Adrenal gland (tissue), 12 donors: ENCODE measurements around the gene OR8B12. TPM values are rescaled to one million over a fixed set of nuclear protein-coding genes. Genes with fewer than 3 reads are reported as not detected.

ENCODE experiments used
- DNase-seq, 7 donors: peaks; one replicate each; pipeline ENCODE4 v3.0.0-alpha.2; 2019 to 2020
- H3K27ac ChIP-seq, 5 donors: fragments of 200-600 bp; sonication (generic) in 4 of 5; 1 replicate in 3 of 5; 2 replicates in 2 of 5; pipeline versions ENCODE4 v1.5.1 to v1.8.0; 2016 to 2020; ENCODE audit warnings: mild to moderate bottlenecking in 1 of 5
- H3K27me3 ChIP-seq: fragments of 200-600 bp; 2 replicates; pipeline ENCODE4 v1.8.0; 2021
- H3K36me3 ChIP-seq, 2 donors: fragments of 200-600 bp; replicated peaks in 1 of 2; 1 replicate in 1 of 2; 2 replicates in 1 of 2; pipeline versions ENCODE4 v1.5.1 to v1.8.0; 2018 to 2022
- H3K4me1 ChIP-seq, 2 donors: fragments of 200-600 bp; replicated peaks in 1 of 2; 1 replicate in 1 of 2; 2 replicates in 1 of 2; pipeline versions ENCODE4 v1.5.1 to v1.8.0; 2018 to 2021
- H3K4me3 ChIP-seq, 4 donors: fragments of 200-600 bp; sonication (generic) in 3 of 4; one replicate each; pipeline ENCODE4 v1.5.1; 2016 to 2018
- H3K9me3 ChIP-seq, 3 donors: fragments of 200-600 bp; sonication (generic) in 1 of 3; replicated peaks in 1 of 3; 1 replicate in 2 of 3; 2 replicates in 1 of 3; pipeline versions ENCODE4 v1.5.1 to v1.8.0; 2016 to 2021
- POLR2A ChIP-seq, 2 donors: fragments of 450-650 bp; IDR thresholded peaks; one replicate each; pipeline ENCODE4 v1.6.1; 2017; ENCODE audit warnings: antibody characterized with exemption in 2 of 2, mild to moderate bottlenecking in 2 of 2, moderate library complexity in 1 of 2
- WGBS, 4 donors: extraction: QIAGEN DNeasy Blood & Tissue Kit in 2 of 4; methylation state at CpG; one replicate each; pipeline versions ENCODE4 v1.1.5 to v1.1.7; 2013 to 2017; 5-methylcytosine and 5-hydroxymethylcytosine counted together
- intact Hi-C, 2 donors: fragments of 100-400 bp; cut with DNase I; formaldehyde crosslinking; loops; one replicate each; pipeline versions ENCODE4 v1.14.1 to v1.15.0; 2022 to 2023
- polyA plus RNA-seq, 3 donors: library from polyadenylated mRNA; stranded (reverse); fragments of 200-250 nt in 2 of 3; fragments of 350-450 nt in 1 of 3; fragmentation: Illumina TruSeq in 1 of 3; extraction: RNeasy Lipid Tissue Mini Kit (QIAGEN cat#74804) in 1 of 3; gene quantifications; one replicate each; pipeline ENCODE4 v1.2.3, GENCODE V29; 2013 to 2014
- total RNA-seq, 9 donors: library from RNA; depleted of rRNA in 4 of 9; stranded (reverse); fragments of >200 nt in 4 of 9; fragments of 120-200 nt in 1 of 9; fragmentation: NEBNext Ultra II Directional in 1 of 9; extraction: Animal tissue kit (Norgen Biotek cat#: 25700) in 1 of 9; gene quantifications; one replicate each; pipeline versions ENCODE4 v1.1.0 to v1.2.4, GENCODE V29; 2013 to 2023
- TF ChIP-seq, protein P1 (sequence below), 6 experiments: fragments of 450-650 bp in 4 of 6; fragments of 200-600 bp in 2 of 6; sonication (generic) in 1 of 6; IDR thresholded peaks; 1 replicate in 5 of 6; 2 replicates in 1 of 6; pipeline versions ENCODE4 v1.5.1 to v1.8.0; 2016 to 2021; ENCODE audit warnings: antibody characterized with exemption in 6 of 6, mild to moderate bottlenecking in 2 of 6, moderate library complexity in 1 of 6
- donor health status: healthy with polysubstance abuse.
- donor health status: Bipolar disorder and iron deficiency.
- donor health status: DM: yes; HTN: yes; CAD: no.
- donor health status: DM: no; HTN: no; CAD: no.
- donor health status: DM: no; HTN: no; CAD: no.
- donor health status: DM: yes; HTN: yes; CAD: no.

Gene OR8B12
- total and polyA plus RNA-seq, 12 donors: not detected

GRCh38 chr11:124584681-124585372 is 41.4 kb upstream of the OR8B12 start:
- no peak for TF ChIP-seq POLR2A (IDR thresholded peaks at IDR 0.05)
- TF ChIP-seq, protein P1, sequence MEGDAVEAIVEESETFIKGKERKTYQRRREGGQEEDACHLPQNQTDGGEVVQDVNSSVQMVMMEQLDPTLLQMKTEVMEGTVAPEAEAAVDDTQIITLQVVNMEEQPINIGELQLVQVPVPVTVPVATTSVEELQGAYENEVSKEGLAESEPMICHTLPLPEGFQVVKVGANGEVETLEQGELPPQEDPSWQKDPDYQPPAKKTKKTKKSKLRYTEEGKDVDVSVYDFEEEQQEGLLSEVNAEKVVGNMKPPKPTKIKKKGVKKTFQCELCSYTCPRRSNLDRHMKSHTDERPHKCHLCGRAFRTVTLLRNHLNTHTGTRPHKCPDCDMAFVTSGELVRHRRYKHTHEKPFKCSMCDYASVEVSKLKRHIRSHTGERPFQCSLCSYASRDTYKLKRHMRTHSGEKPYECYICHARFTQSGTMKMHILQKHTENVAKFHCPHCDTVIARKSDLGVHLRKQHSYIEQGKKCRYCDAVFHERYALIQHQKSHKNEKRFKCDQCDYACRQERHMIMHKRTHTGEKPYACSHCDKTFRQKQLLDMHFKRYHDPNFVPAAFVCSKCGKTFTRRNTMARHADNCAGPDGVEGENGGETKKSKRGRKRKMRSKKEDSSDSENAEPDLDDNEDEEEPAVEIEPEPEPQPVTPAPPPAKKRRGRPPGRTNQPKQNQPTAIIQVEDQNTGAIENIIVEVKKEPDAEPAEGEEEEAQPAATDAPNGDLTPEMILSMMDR (IDR thresholded peaks at IDR 0.05): no peak
- Histone ChIP-seq H3K9me3 (no peaks in the 10 kb centered on the region), H3K36me3 (no peaks in the 10 kb centered on the region), H3K27ac (no peak overlapping the region), H3K4me3 (no peak overlapping the region), H3K4me1 (no peaks in the 10 kb centered on the region), H3K27me3 (peaks cover 3% of the 10 kb centered on the region)
- intact Hi-C loops: loop anchor here (5.0 to 10.0 kb wide), 2 partner anchors 163 to 170 kb away; partner anchors contain the start of gene OR8B4 (in 1 of the 2)
- 48 to 60% (median 58%) methylated on average over 4 of the region's 4 CpGs for WGBS, 4 donors
- DNase-seq: no peak

GRCh38 chr11:124583781-124584180 is 40.3 kb upstream of the OR8B12 start:
- H3K9me3 ChIP-seq: no peaks in the 10 kb centered on the region
- WGBS, 4 donors: 79 to 83% (median 80%) methylated on average over 8 of the region's 8 CpGs
- no peak for DNase-seq
- H3K4me1 ChIP-seq: no peaks in the 10 kb centered on the region
- no peak overlapping the region for H3K27ac ChIP-seq
- no peak overlapping the region for H3K4me3 ChIP-seq
- H3K36me3 ChIP-seq: no peaks in the 10 kb centered on the region
- intact Hi-C loops: loop anchor here (5.0 to 10.0 kb wide), 2 partner anchors 161 to 169 kb away; partner anchors contain the start of gene OR8B4 (in 1 of the 2)
- H3K27me3 ChIP-seq: peaks cover 3% of the 10 kb centered on the region
- no peak for TF ChIP-seq POLR2A (IDR thresholded peaks at IDR 0.05)
- TF ChIP-seq, protein P1 (IDR thresholded peaks at IDR 0.05): no peak

- Histone ChIP-seq H3K36me3 (no peaks in the 10 kb centered on the region), H3K27me3 (peaks cover 3% of the 10 kb centered on the region), H3K4me1 (no peaks in the 10 kb centered on the region), H3K9me3 (no peaks in the 10 kb centered on the region), H3K27ac (no peak overlapping the region), H3K4me3 (no peak overlapping the region)
- intact Hi-C loops: loop anchor here (5.0 to 10.0 kb wide), 2 partner anchors 160 to 168 kb away; partner anchors contain the start of gene OR8B4 (in 1 of the 2)
- TF ChIP-seq POLR2A (IDR thresholded peaks at IDR 0.05): no peak
- TF ChIP-seq, protein P1 (IDR thresholded peaks at IDR 0.05): no peak
- WGBS, 4 donors: 67 to 91% (median 83%) methylated on average over 2 of the region's 2 CpGs
- no peak for DNase-seq
These were observed 39.1 kb upstream of the OR8B12 start for GRCh38 chr11:124582565-124582964.

DNA sequence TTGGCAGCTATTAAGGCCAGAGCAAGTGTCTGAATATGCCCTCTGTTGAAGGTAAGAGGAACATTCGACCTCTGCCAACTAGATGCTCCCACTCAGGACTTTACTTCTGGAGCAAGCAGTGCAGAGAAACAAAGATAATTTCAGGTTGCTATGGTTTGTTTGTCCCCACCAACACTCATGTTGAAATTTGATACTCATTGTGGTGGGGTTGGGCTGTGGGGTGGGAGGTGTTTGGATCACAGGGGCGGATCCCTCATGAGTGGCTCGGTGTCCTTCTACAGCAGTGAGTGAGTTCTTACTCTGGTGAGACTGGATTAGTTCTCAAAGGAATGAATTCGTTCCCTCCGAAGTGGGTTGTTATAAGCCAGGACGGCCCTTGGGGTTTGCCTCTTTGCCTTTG is 38.4 kb upstream of the OR8B12 start:
- TF ChIP-seq, protein P1 (IDR thresholded peaks at IDR 0.05): no peak
- TF ChIP-seq POLR2A (IDR thresholded peaks at IDR 0.05): no peak
- Histone ChIP-seq H3K36me3 (no peaks in the 10 kb centered on the region), H3K9me3 (no peaks in the 10 kb centered on the region), H3K27me3 (no peaks in the 10 kb centered on the region), H3K4me1 (no peaks in the 10 kb centered on the region), H3K27ac (no peak overlapping the region), H3K4me3 (no peak overlapping the region)
- WGBS, 4 donors: 71 to 83% (median 79%) methylated on average over 5 to 6 of the region's 6 CpGs
- intact Hi-C loops: loop anchor here (5.0 to 10.0 kb wide), 2 partner anchors 160 to 167 kb away; partner anchors contain the start of gene OR8B4 (in 1 of the 2)
- no peak for DNase-seq
